Lower leg skin (tissue), 3 donors: ENCODE measurements around the gene PTPN5.

Experiments
- POLR2A ChIP-seq, 2 donors: fragments of 450-650 bp; IDR thresholded peaks; one replicate each; pipeline ENCODE4 v1.6.1; 2016 to 2017; ENCODE audit warnings: antibody characterized with exemption in 2 of 2, mild to moderate bottlenecking in 1 of 2, moderate library complexity in 1 of 2
- TF ChIP-seq, protein P1 (sequence below), 3 donors: fragments of 450-650 bp; IDR thresholded peaks; one replicate each; pipeline ENCODE4 v1.5.1; 2016; ENCODE audit warnings: antibody characterized with exemption in 3 of 3, mild to moderate bottlenecking in 3 of 3, moderate library complexity in 2 of 3

- TF ChIP-seq, protein P1, sequence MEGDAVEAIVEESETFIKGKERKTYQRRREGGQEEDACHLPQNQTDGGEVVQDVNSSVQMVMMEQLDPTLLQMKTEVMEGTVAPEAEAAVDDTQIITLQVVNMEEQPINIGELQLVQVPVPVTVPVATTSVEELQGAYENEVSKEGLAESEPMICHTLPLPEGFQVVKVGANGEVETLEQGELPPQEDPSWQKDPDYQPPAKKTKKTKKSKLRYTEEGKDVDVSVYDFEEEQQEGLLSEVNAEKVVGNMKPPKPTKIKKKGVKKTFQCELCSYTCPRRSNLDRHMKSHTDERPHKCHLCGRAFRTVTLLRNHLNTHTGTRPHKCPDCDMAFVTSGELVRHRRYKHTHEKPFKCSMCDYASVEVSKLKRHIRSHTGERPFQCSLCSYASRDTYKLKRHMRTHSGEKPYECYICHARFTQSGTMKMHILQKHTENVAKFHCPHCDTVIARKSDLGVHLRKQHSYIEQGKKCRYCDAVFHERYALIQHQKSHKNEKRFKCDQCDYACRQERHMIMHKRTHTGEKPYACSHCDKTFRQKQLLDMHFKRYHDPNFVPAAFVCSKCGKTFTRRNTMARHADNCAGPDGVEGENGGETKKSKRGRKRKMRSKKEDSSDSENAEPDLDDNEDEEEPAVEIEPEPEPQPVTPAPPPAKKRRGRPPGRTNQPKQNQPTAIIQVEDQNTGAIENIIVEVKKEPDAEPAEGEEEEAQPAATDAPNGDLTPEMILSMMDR (IDR thresholded peaks at IDR 0.05), result no peak
- TF ChIP-seq POLR2A (IDR thresholded peaks at IDR 0.05), result no peak
These were observed 12.8 kb upstream of the PTPN5 start for GRCh38 chr11:18804199-18804999.
